Cardiac muscle cell (in vitro differentiated cells and primary cell): ENCODE data around the gene MISP3. TPM values are rescaled to one million over a fixed set of nuclear protein-coding genes. Genes with fewer than 3 reads are reported as not detected.

Experiments used
- DNase-seq, 2 donors: peaks; one replicate each; pipeline versions ENCODE4 v3.0.0 to v3.0.0-alpha.2; 2010 to 2017; ENCODE audit warnings: low read depth in 1 of 2, low spot score in 1 of 2
- H3K27ac ChIP-seq: fragments of 200-600 bp; sonication (generic); 2 replicates; pipeline ENCODE4 v1.5.1; 2016
- H3K27me3 ChIP-seq: fragments of 200-600 bp; sonication (generic); 2 replicates; pipeline ENCODE4 v1.6.0; 2016; ENCODE audit warnings: control low read depth
- H3K36me3 ChIP-seq: fragments of 200-600 bp; sonication (generic); 2 replicates; pipeline ENCODE4 v1.5.1; 2016; ENCODE audit warnings: control low read depth
- H3K4me1 ChIP-seq: fragments of 200-600 bp; sonication (generic); 2 replicates; pipeline ENCODE4 v1.8.1; 2017; ENCODE audit warnings: low read depth, mild to moderate bottlenecking, mixed run types
- H3K4me3 ChIP-seq: fragments of 200-600 bp; sonication (generic); 2 replicates; pipeline ENCODE4 v1.5.1; 2016; ENCODE audit warnings: mild to moderate bottlenecking
- H3K9me3 ChIP-seq: fragments of 200-600 bp; sonication (generic); 2 replicates; pipeline ENCODE4 v1.5.1; 2017; ENCODE audit warnings: low read depth, mild to moderate bottlenecking, control low read depth
- polyA plus RNA-seq: library from polyadenylated mRNA; unstranded; fragments of >200 nt; fragmentation: Nextera tagmentation; extraction: Ambion mirVana; gene quantifications from 2 replicates; pipeline ENCODE4 v1.2.1, GENCODE V29; 2016
- total RNA-seq: library from RNA; depleted of rRNA; stranded (reverse); fragments of >200 nt; gene quantifications from 2 replicates; pipeline ENCODE4 v1.2.3, GENCODE V29; 2016
- TF ChIP-seq, protein P1 (sequence below): IDR thresholded peaks from 2 replicates; pipeline ENCODE4 v1.5.1; 2012; ENCODE audit warnings: low read depth, mild to moderate bottlenecking, low read length

The MISP3 gene
- total and polyA plus RNA-seq, 2 experiments from 2014 or later = 19.4 to 23.2 TPM

GRCh38 chr19:14118165-14119051 lies 45.8 kb downstream of the MISP3 start:
- Histone ChIP-seq H3K27ac (peak overlapping the region; percentile 95), H3K36me3 (no peaks in the 10 kb centered on the region), H3K4me3 (peak overlapping the region; percentile 24), H3K27me3 (no peaks in the 10 kb centered on the region), H3K9me3 (no peaks in the 10 kb centered on the region), H3K4me1 (peaks cover 35% of the 10 kb centered on the region)
- peak; percentile 32 to 84 for DNase-seq
- TF ChIP-seq, protein P1, sequence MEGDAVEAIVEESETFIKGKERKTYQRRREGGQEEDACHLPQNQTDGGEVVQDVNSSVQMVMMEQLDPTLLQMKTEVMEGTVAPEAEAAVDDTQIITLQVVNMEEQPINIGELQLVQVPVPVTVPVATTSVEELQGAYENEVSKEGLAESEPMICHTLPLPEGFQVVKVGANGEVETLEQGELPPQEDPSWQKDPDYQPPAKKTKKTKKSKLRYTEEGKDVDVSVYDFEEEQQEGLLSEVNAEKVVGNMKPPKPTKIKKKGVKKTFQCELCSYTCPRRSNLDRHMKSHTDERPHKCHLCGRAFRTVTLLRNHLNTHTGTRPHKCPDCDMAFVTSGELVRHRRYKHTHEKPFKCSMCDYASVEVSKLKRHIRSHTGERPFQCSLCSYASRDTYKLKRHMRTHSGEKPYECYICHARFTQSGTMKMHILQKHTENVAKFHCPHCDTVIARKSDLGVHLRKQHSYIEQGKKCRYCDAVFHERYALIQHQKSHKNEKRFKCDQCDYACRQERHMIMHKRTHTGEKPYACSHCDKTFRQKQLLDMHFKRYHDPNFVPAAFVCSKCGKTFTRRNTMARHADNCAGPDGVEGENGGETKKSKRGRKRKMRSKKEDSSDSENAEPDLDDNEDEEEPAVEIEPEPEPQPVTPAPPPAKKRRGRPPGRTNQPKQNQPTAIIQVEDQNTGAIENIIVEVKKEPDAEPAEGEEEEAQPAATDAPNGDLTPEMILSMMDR = no peak

- Histone ChIP-seq H3K4me3 (no peak overlapping the region), H3K27ac (peak overlapping the region; percentile 95), H3K4me1 (peaks cover 32% of the 10 kb centered on the region), H3K36me3 (no peaks in the 10 kb centered on the region), H3K9me3 (no peaks in the 10 kb centered on the region), H3K27me3 (no peaks in the 10 kb centered on the region)
- DNase-seq = no peak
- TF ChIP-seq, protein P1 = no peak
Measured at GRCh38 chr19:14119146-14119545, 46.6 kb downstream of the MISP3 start.

- H3K4me1 ChIP-seq = peaks cover 32% of the 10 kb centered on the region
- no peak overlapping the region for H3K4me3 ChIP-seq
- no peaks in the 10 kb centered on the region for H3K9me3 ChIP-seq
- DNase-seq = no peak
- no peaks in the 10 kb centered on the region for H3K27me3 ChIP-seq
- TF ChIP-seq, protein P1 = no peak
- no peaks in the 10 kb centered on the region for H3K36me3 ChIP-seq
- peak overlapping the region; percentile 95 for H3K27ac ChIP-seq
Measured at GRCh38 chr19:14119644-14120496, 47.3 kb downstream of the MISP3 start.

DNA sequence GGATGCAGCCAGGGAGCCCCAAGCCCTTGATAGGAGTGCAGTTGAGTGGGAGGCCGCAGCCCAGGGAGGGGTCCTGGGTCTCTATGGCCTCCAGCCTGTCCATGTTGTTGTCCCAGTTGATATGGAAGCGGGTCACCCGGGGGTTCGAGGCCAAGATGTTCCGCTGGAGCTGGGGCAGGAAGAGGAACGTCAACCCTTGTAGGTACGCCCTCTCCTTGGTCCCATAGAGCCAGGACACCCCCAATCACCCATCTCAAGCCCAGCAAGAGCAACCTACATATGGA lies 47.9 kb downstream of the MISP3 start:
- no peaks in the 10 kb centered on the region for H3K27me3 ChIP-seq
- peak overlapping the region; percentile 95 for H3K27ac ChIP-seq
- no peak overlapping the region for H3K4me3 ChIP-seq
- TF ChIP-seq, protein P1 = no peak
- no peaks in the 10 kb centered on the region for H3K9me3 ChIP-seq
- DNase-seq = no peak
- H3K4me1 ChIP-seq = peaks cover 31% of the 10 kb centered on the region
- H3K36me3 ChIP-seq = no peaks in the 10 kb centered on the region

DNA sequence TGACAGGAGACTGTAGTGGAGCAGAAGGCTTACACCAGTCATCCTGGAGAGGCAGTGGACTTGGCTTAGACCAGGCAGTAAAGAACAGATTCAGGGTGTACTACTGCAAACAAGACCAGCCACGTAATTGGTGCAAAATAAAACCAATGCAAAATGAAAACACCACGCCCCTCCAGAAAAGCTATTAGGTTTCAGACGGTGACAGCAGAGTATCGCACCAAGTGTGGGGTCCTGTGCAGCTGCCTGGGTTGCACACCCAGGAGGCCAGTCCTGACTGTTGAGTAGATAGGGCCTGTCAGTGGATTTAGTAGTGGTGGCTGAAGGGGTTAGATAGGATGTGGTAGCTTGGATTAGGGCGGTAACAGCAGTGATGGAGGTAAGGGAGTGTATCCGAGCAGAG lies 50.3 kb downstream of the MISP3 start:
- TF ChIP-seq, protein P1 = no peak
- Histone ChIP-seq H3K27ac (no peak overlapping the region), H3K4me1 (peaks cover 18% of the 10 kb centered on the region)

More for the DNA sequence above, 50.3 kb downstream of the MISP3 start:
- no peaks in the 10 kb centered on the region for H3K36me3 ChIP-seq
- H3K9me3 ChIP-seq = no peaks in the 10 kb centered on the region
- H3K4me3 ChIP-seq = no peak overlapping the region
- no peaks in the 10 kb centered on the region for H3K27me3 ChIP-seq
- no peak for DNase-seq

Other genes with a start within 250 kb of the MISP3 start
- 0.39 and 2.0 TPM in 2 replicates for gene NANOS3, start 195.7 kb upstream of the MISP3 start, total RNA-seq
- 0.86 and 1.6 TPM in 2 replicates for gene NANOS3, start 195.7 kb upstream of the MISP3 start, polyA plus RNA-seq
- gene BRME1, start 166.7 kb upstream of the MISP3 start, total RNA-seq = 4.0 and 8.8 TPM in 2 replicates
- 3.0 and 8.2 TPM in 2 replicates for gene BRME1, start 166.7 kb upstream of the MISP3 start, polyA plus RNA-seq
- gene CC2D1A, start 166.6 kb upstream of the MISP3 start, total RNA-seq = 43.2 and 46.6 TPM in 2 replicates
- 41.5 and 42.5 TPM in 2 replicates for gene CC2D1A, start 166.6 kb upstream of the MISP3 start, polyA plus RNA-seq
- gene PODNL1, start 134.4 kb upstream of the MISP3 start, total RNA-seq = 0.24 and 0.67 TPM in 2 replicates
- not detected in 2 replicates for gene PODNL1, start 134.4 kb upstream of the MISP3 start, polyA plus RNA-seq
- gene DCAF15, start 120.3 kb upstream of the MISP3 start, total RNA-seq = 44.6 and 48.1 TPM in 2 replicates
- gene DCAF15, start 120.3 kb upstream of the MISP3 start, polyA plus RNA-seq = 33.3 and 34.0 TPM in 2 replicates
- gene RFX1, start 66.5 kb upstream of the MISP3 start, total RNA-seq = 8.9 TPM in 2 replicates
- 2.7 and 3.3 TPM in 2 replicates for gene RFX1, start 66.5 kb upstream of the MISP3 start, polyA plus RNA-seq
- not detected in 2 replicates for gene RLN3, start 44.6 kb upstream of the MISP3 start, total RNA-seq
- gene RLN3, start 44.6 kb upstream of the MISP3 start, polyA plus RNA-seq = 0.44 TPM in 1 of 2 replicates, not detected in the other
- 4.6 and 7.1 TPM in 2 replicates for gene IL27RA, start 41.0 kb upstream of the MISP3 start, total RNA-seq
- gene IL27RA, start 41.0 kb upstream of the MISP3 start, polyA plus RNA-seq = 4.3 and 17.1 TPM in 2 replicates
- gene PALM3, start 10.7 kb upstream of the MISP3 start, total RNA-seq = 0.25 and 0.30 TPM in 2 replicates
- gene PALM3, start 10.7 kb upstream of the MISP3 start, polyA plus RNA-seq = 0.10 and 1.0 TPM in 2 replicates
- gene C19orf67, start 13.0 kb downstream of the MISP3 start, total RNA-seq = 3.6 and 14.2 TPM in 2 replicates
- gene C19orf67, start 13.0 kb downstream of the MISP3 start, polyA plus RNA-seq = 4.1 and 7.5 TPM in 2 replicates
- 112 and 158 TPM in 2 replicates for gene SAMD1, start 18.0 kb downstream of the MISP3 start, total RNA-seq
- 130 and 136 TPM in 2 replicates for gene SAMD1, start 18.0 kb downstream of the MISP3 start, polyA plus RNA-seq
- gene PRKACA, start 45.0 kb downstream of the MISP3 start, total RNA-seq = 95.2 and 126 TPM in 2 replicates
- gene PRKACA, start 45.0 kb downstream of the MISP3 start, polyA plus RNA-seq = 30.6 and 33.5 TPM in 2 replicates
- gene ASF1B, start 63.8 kb downstream of the MISP3 start, total RNA-seq = 19.1 and 21.8 TPM in 2 replicates
- gene ASF1B, start 63.8 kb downstream of the MISP3 start, polyA plus RNA-seq = 27.5 and 30.7 TPM in 2 replicates
- 26.6 and 55.8 TPM in 2 replicates for gene ADGRL1, start 133.4 kb downstream of the MISP3 start, total RNA-seq
- gene ADGRL1, start 133.4 kb downstream of the MISP3 start, polyA plus RNA-seq = 19.6 and 35.2 TPM in 2 replicates